Coronary artery (tissue), 2 donors: ENCODE data around the gene ACTN3.
"Not testable (repeated sequence)": the region's sequence is repeated elsewhere in the genome, so short reads cannot be mapped to it uniquely, and the experiment has no call there.

Source experiments
- DNase-seq: peaks from one replicate; pipeline ENCODE4 v3.0.0-alpha.2; 2017; ENCODE audit warnings: low spot score
- H3K27ac ChIP-seq, 2 donors: fragments of 200-600 bp; sonication (generic); one replicate each; pipeline ENCODE4 v1.5.1; 2016 to 2019
- H3K4me3 ChIP-seq: fragments of 200-600 bp; sonication (generic); 2 replicates; pipeline ENCODE4 v1.5.1; 2016; ENCODE audit warnings: mild to moderate bottlenecking, moderate library complexity
- TF ChIP-seq, protein P1 (sequence below): fragments of 200-600 bp; sonication (generic); IDR thresholded peaks from one replicate; pipeline ENCODE4 v1.5.1; 2019; ENCODE audit warnings: antibody characterized with exemption

ACTN3 gene

DNA sequence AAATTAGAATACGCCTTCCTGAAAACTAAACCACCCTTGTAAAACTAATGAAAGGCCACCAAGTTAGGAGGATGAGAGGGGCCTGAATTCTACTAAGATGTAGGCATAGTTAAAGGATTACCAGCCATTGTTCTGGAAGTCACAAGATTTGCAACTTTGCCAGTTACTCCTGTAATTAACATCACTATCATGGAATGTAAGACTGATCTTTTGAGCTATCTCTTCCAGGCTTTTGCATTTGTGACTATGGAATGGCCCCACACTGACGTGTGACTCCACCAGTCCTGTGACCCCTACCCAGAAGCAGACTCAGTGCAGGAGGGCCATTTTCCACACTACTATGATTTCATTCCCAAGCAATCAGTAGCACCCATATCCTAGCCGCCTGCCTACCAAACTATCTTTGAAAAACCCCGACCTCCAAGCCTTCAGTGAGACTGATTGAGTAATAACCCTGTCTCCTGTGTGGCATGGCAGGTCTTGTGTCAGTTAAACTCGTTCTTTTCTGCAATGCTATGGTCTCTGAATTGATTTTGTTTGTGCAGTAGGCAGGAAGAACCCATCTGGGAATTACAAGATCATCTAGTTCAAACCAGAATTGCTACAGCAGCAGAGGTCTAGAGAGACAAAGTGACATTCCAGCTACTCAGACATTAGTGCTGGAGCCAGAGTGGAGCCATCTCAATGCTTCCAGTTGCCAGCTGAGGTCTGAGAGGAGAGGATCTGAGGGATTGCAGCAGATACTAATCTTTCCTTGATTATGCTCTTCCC, 23.6 kb downstream of the ACTN3 start:
- H3K27ac ChIP-seq: no peak overlapping the region
- no peak overlapping the region for H3K4me3 ChIP-seq
- DNase-seq: no peak
- TF ChIP-seq, protein P1, sequence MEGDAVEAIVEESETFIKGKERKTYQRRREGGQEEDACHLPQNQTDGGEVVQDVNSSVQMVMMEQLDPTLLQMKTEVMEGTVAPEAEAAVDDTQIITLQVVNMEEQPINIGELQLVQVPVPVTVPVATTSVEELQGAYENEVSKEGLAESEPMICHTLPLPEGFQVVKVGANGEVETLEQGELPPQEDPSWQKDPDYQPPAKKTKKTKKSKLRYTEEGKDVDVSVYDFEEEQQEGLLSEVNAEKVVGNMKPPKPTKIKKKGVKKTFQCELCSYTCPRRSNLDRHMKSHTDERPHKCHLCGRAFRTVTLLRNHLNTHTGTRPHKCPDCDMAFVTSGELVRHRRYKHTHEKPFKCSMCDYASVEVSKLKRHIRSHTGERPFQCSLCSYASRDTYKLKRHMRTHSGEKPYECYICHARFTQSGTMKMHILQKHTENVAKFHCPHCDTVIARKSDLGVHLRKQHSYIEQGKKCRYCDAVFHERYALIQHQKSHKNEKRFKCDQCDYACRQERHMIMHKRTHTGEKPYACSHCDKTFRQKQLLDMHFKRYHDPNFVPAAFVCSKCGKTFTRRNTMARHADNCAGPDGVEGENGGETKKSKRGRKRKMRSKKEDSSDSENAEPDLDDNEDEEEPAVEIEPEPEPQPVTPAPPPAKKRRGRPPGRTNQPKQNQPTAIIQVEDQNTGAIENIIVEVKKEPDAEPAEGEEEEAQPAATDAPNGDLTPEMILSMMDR: no peak

DNA sequence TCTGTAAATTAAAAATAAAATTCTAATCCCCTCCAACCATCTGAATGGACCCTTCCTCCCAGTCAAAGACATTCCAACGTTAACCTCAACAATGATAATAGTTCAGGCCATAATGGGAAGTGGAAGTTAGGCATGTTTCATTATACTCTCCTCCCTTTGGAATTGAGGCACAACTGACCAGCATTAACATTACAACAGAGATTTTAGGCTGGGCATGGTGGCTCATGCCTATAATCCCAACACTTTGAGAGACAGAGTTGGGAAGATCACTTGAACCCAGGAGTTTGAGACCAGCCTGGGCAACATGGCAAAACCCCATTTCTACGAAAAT, 24.1 kb downstream of the ACTN3 start:
- H3K27ac ChIP-seq: no peak overlapping the region
- TF ChIP-seq, protein P1: no peak
- no peak for DNase-seq
- H3K4me3 ChIP-seq: no peak overlapping the region

- TF ChIP-seq, protein P1: peak; percentile 78
- no peak for DNase-seq
- Histone ChIP-seq H3K27ac (no peak overlapping the region), H3K4me3 (no peak overlapping the region)
Measured at GRCh38 chr11:66579017-66579606, 32.4 kb downstream of the ACTN3 start.

DNA sequence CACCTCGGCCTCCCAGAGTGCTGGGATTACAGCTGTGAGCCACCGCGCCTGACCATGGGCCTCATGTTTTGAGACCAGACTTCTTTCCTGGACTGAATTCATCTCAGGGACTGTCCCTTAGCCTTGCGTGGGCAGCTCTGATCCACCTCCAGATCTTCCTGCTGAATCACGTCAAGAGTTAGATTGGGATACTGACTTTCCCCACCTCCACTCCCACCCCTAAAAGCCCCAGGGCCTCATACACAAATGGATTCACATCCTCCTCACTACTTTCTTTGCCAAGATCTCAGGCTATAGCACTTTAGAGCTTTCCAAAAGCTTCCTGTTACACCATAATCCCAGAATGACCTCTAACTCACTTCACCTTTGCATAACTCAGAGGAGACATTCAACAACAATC, 34.1 kb downstream of the ACTN3 start:
- no peak for DNase-seq
- Histone ChIP-seq H3K27ac (no peak overlapping the region), H3K4me3 (no peak overlapping the region)
- TF ChIP-seq, protein P1: no peak

DNA sequence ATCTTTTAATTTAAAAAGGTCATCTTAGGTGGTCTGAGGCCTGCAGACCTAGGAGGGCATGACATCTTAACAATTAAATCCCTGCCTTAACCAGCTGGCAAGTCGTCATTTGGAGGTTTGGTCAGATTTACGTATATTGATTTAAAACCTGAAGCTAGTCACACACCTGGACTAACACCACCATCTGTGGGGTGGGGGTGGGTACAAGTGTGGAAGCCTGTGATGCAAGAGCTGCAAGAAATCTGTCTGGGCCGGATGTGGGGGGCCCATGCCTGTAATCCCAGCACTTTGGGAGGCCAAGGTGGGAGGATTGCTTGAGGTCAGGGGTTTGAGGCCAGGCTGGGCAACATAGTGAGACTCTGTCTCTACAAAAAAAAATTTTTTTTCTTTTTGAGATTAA, 34.6 kb downstream of the ACTN3 start:
- TF ChIP-seq, protein P1: no peak
- Histone ChIP-seq H3K27ac (no peak overlapping the region), H3K4me3 (no peak overlapping the region)
- no peak for DNase-seq

- DNase-seq, H3K27ac ChIP-seq, H3K4me3 ChIP-seq: not testable (repeated sequence)
Measured at GRCh38 chr11:66582565-66583147, 36.0 kb downstream of the ACTN3 start.

GRCh38 chr11:66585447-66585846, 38.7 kb downstream of the ACTN3 start:
- not testable (repeated sequence) for H3K27ac ChIP-seq, H3K4me3 ChIP-seq, DNase-seq

DNA sequence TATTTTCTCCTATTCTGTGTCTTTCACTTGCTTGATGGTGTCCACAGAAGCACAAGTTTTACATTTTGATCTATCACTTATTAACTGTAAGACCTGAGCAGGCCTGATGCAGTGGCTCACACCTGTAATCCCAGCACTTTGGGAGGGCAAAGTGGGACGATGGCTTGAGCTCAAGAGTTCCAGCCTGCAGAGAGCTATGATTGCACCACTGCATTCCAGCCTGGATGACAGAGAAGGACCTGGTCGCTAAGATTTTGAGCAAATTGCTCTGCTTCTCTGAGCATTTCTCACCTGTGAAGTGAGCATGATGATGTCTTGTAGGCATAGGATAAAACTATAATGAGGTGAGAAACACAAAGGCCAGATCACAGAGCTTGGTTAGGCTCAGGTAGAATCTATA, 39.4 kb downstream of the ACTN3 start:
- TF ChIP-seq, protein P1: no peak
- no peak overlapping the region for H3K27ac ChIP-seq
- no peak overlapping the region for H3K4me3 ChIP-seq
- DNase-seq: no peak

DNA sequence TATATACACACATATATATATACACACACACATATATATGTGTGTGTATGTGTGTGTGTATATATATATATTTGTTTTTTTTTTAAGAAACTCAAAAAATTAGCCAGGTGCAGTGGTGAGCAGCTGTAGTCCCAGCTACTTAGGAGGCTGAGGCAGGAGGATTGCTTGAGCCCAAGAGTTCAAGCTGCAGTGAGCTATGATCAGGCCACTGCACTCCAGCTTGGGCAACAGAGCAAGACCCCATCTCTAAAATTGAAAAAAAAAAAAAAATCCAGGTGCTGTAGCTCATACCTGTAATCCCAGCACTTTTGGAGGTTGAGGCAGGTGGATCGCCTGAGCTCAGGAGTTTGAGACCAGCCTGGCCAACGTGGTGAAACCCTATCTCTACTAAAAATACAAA, 42.6 kb downstream of the ACTN3 start:
- not testable (repeated sequence) for DNase-seq, H3K27ac ChIP-seq

More for the DNA sequence above, 42.6 kb downstream of the ACTN3 start:
- H3K4me3 ChIP-seq: not testable (repeated sequence)
